ENCODE data around the gene TSACC.
"Not testable (repeated sequence)": the region's sequence is repeated elsewhere in the genome, so short reads cannot be mapped to it uniquely, and the experiment has no call there.

- TF ChIP-seq CTCF (conservative IDR thresholded peaks at IDR 0.05; ENCODE audit: low read depth, low read length); EZH2 (IDR thresholded peaks at IDR 0.05; ENCODE audit: borderline replicate concordance, low read depth, low read length, poor library complexity, severe bottlenecking): not testable (repeated sequence)
These were observed 15.1 kb upstream of the TSACC start for GRCh38 chr1:156323179-156323578.
